SHP77 treated with DMSO at 0.1 percent for 48 hours (cell line): ENCODE results near the gene FASN.

Experiments
- DNase-seq: peaks from one replicate; lab custom pipeline; 2025; lab: John Stamatoyannopoulos, UW

Gene FASN

DNA sequence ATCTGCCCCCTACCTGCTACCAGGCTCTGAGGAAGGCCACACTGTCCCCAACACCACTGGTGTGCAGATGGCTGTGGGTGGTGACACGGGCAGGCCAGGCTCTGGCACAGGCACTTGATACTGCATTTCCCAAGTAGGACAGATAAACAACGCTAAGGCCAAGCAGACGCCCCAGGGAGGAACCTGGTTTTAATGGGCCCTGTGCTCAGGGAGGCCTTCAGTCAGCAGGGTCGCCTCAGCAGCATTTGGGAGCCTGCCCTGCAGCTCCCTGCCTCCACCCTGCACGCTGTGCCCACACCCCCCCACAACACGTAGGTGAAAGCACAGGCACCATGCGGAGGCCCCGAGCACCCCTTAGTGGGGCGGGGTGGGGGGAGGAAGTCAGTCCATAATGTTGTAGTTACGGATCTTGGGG is 3.3 kb upstream of the FASN start:
- no peak for DNase-seq

DNA sequence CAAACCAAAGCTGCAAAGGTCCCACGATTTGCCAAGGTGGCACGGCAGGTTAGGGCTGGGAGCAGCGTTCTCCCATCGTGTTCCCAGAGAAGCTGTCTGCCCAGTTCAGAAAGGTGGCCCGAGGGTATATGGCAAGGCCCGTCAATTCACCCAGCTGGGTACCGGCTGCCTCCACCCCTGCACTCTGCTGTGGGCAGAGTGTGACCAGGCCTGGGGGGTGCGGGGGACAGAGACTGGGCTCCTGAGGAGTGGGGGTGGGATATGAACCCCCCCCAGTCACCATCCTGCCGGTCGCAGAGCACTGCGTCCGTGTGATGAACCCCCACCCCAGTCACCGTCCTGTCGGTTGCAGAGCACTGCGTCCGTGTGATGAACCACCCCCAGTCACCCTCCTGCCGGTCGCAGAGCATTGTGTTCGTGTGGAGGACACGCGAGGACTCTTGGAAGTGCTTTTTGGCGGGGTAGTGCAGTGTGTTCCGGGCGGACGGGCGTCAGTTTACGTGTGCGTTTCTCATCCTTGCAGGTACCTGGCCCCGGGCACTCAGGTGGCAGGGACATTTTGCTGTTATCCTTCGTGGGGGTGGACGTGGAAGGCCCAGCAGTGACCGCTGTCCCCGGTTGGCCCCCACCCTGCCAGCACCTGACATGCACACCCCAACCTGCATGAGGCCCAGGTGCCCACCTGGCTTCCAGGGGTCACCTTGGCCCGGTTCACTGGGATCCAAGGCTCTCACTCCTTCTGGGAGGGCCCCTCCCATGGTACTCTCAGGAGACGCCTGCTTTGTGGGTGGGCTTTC is 2.7 kb upstream of the FASN start:
- no peak for DNase-seq

DNA sequence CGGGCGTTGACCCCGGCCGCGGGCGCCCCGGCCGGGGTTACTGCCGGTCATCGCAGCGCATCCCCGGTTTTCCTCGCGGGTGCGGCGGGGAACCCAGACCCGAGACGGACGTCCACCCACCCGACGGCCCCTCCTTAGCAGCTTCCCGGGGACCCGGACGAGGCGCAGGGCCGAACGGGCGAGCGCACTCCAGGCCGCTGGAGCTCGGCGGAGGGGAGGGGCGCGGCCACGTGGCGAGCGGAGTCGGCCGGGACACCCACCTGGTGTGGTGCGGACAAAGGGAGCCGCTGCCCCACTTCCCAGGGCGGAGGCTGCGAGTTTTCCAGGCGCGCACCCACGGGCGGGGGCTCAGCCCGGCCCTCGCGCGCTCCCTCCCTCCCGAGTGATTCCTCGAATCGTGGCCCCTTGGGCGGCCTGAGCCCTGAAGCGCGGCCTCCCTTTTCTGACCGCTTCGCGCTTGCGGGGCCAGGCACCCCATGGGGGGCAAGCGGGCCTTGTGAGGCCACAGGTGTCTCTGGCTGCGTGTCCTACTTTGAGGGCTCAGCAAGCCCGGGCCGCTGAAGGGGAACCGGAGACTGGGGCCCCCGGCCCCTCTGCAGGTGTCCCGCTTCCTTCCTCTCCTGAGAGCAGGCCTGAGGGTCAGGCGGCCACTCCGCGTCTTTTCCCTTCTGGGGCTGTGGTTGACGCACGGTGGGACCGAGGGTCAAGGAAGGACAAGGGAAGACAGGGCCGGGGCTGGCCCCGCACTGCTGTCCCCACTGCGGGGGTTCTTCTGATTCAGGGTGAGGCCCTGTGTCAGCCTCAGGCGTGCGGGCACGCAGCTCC is 1.1 kb upstream of the FASN start:
- DNase-seq = no peak

DNA sequence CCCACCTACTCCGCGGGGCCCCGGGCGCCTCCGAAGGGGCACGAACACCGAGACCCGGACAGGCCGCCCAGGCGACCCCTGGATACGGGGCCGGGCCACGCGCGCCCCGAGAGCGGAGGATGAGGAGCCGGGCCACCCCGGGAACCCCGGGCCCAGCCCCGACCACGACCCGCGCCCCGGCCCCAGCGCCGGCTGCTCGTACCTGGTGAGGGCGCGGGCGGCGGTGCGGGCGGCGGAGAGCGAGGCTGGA is 192 bp downstream of the FASN start:
- no peak for DNase-seq

DNA sequence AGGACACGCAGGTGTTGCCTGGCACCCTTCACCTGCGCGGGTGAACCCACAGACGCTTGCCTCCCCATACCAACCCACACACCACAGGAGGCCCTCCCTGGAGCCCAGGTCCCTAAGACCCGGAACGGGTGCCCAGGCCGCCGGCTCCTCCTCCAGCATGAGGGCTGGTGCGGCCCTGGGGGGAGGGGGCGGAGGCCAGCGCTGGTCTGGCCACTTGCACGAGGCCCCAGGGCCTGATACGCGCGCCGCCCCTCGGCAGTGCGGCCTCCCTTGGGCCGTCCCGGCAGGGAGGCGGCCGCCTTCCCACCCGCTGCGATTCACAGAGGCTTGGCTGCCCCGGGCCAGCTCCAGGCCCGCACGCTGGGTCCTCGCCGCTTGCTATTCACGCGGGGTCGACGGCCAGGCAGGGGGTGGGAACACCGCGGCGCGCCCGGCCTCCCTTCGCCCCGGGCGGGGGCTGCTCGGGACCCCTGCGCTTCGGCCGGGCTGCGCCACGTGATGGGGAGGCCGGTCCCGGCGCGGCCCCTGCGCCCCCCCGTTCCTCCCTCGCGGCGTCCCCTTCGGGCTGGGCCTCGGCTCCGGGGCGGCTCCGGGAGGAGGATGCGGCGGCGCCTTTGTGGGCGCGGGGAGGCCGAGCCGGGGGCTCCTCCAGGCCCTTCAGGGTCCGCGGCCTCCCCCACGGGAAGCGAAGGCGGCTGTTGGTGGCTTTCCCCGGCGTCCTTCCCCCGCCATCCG is 685 bp downstream of the FASN start:
- DNase-seq = no peak

DNA sequence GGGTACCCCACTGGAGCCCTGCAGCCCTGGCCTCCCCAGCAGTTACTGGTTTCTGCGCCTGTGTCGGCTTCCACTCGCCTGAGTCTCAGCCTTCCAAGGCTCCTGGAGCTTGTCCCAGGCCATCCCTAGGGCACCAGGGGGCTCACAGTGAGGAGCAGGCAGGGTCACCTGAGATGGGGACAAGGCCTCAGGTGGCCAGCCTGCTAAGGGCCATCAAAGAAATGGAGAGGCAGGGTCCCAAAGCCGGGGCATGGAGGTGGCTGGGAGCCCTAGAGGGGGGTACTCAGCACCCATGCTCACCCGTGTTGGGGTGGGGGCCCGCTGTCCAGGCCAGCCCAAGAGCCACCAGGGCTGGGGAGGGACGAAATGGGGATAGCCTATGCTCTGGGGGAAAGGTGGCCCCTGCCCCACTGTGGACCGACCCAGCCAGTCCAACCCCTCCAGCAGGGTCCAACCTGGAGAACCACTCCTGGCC is 1.3 kb downstream of the FASN start:
- DNase-seq = no peak

DNA sequence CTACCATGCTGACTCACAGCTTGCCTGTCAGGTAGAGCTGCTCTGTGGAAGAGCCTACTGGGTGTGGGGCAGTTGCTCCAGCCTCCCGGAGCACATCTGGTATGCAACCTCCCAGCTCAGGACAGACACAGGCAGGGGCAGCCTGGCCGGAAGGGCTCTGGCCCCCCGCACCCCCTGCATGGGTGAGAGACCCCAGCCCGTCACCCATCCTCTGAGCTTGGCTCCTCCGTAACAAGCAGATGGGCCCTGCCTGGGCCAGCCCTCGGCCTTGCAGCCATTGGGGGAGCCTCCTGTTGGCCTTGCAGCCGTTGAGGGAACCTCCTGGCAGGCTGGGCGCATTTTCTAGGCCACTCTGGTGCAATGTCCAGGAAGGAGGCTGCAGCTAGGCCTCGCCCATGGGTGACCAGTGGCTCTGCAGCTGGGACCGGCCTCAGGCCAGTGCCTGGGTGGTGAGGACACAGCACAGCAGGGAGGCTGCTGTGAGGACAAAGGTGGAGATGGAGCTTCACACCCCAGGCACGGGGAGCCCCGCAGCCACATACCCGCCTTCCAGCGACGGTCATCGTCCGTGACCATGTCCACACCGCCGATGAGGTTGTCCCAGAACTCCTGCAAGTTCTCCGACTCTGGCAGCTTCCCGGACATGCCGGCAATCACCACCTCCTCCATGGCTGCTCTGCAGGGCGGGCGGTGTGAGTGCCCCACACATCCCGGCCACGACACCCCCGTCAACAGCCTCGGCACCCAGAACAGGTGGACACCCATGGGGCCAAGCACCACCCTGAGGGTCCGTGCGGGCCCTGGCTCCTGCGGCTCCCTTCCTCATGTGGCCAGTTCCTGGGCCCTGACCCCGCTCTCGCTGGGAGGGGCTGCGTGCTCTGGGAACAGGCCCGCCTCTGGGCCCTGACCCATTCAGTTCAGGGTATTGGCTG is 2.0 kb downstream of the FASN start:
- DNase-seq = no peak

DNA sequence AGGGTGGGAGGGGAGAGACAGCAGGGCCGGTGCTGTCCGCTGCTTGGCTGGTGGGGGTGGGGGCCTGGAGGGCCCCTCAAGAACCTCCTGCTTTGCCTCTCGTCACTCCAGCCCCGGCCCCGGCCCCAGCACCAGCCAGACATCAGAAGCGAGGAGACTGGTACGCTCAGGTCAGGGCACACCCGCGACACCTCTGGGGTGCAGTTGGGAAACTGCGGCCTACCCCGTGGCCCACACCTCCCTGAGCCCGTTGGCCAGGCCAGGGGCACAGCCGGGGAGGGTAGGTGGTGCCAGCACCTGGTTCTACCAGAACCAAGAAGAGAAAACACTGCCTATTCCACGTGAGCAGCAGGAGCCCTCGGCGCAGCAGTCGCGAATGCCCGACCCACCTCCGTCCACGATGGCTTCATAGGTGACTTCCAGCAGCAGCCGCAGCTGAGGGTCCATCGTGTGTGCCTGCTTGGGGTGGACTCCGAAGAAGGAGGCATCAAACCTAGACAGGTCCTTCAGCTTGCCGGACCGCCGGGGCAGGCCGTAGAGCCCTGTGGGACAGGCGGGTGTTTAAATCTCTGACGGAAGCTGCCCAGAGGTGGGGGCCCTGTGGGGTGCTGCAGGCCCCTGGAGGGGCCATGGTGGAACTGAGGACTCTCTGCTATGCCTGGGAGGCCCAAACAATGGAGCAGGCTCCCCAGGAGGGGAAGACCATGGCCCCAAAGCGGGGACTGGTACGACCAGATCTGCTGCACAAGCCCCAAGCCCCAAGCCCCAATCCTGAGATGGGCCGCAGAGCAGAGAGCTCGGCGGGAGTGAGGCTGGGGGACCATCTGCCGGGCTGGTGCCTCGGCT is 2.9 kb downstream of the FASN start:
- no peak for DNase-seq

DNA sequence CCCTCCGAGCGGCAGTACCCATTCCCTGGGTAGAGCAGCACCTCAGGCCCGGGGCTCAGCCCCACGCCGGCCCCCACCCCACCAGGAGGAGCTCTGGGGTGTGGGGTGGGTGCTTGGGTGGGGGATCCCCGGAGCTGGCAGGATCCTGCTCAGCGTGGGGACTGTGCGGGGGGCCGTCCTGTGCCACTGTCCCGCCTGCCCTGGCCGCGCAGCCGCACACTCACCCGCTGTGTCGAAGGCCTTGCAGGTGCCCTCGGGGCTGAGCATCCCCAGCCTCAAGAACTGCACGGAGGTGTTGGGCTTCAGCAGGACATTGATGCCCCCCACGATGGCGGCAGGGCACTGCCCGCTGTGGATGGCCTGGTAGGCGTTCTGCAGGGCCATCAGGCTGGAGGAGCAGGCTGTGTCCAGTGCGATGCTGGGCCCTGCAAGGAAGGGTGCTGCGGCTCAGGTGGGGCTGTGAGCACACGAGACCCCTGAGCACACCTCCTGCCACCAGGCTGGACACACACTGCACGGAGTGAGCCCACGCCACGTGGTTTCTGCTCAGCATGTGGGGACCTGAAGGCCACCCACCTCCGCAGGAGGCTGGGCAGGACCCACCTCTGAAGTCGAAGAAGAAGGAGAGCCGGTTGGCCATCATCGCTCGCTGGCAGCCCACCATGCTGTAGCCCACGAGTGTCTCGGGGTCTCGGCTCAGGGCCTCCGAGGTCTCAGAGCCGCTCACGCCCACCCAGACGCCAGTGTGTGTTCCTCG is 4.9 kb downstream of the FASN start:
- DNase-seq = no peak

DNA sequence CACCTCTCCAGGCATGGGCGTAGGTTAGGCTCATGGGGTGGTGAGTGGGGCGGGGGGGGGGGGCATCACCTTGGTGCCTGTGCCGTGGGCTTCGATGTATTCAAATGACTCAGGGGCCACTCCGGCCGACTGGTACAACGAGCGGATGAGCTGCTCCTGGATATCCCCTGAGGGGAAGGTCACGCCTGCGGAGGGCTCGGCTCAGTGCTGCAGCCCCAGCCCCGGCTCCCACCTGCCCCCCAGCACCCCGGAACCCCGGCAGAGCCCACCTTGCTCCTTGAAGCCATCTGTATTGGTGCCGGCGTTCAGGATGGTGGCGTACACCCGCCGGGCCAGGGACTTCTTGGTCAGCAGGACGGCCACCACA is 5.4 kb downstream of the FASN start:
- no peak for DNase-seq

DNA sequence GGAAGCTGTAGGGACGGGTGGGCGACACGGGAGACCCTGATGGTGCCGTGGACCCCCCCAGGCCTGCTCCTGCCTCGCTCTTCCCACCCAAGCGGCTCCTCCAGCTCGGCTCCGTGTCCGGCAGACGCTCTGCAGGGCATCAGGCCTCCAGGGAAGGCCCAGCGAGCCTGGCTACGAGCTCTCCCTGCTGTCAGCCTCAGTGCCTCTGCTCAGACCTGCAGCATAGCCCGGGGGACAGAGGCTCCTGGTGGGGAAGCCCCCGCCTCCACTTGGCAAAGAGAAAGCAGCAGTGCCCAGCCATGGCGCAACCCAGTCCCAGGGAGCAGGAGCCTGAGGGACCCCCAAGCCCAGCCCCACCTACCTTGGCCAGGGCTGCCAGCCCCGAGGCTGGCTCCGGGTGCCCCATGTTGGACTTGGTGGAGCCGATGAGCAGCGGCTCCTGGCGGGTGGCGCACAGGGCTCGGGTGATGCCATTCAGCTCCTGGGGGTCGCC is 5.9 kb downstream of the FASN start:
- no peak for DNase-seq

DNA sequence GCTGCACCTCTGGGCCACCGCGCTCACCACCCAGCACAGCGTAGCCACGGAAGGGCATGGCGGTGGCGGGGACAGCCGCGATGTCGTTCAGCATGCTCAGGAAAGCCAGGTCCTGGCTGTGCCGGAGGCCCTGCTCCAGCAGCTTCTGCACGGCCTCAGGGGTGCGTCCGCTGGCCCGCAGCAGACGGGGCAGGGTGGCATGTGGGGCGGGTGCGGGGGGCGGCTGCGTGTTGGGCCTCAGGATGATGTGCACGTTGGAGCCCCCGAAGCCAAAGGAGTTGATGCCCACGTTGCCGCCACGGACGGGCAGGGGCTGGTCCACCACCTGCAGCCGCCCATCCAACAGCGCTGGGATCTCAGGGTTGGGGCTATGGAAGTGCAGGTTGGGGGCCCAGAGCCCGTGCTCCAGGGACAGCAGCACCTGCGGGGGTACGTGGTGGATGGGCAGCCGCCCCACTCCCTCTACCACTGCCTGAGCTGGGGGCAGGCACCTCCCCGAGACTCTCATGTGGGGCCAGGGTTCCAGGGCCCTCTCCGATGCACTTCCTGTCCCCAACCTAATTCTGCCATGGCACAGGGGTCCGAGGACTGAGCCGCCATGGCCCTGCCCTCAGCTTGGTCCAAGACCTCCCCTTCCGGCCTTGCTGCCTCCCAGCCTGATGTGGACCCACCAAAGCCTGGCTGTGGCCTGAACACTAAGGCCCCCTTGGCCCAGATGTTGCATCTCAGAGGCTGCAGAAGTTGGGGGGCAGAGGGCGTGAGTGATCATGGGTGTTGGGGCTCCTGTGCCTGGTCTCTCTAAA is 6.6 kb downstream of the FASN start:
- no peak for DNase-seq

DNA sequence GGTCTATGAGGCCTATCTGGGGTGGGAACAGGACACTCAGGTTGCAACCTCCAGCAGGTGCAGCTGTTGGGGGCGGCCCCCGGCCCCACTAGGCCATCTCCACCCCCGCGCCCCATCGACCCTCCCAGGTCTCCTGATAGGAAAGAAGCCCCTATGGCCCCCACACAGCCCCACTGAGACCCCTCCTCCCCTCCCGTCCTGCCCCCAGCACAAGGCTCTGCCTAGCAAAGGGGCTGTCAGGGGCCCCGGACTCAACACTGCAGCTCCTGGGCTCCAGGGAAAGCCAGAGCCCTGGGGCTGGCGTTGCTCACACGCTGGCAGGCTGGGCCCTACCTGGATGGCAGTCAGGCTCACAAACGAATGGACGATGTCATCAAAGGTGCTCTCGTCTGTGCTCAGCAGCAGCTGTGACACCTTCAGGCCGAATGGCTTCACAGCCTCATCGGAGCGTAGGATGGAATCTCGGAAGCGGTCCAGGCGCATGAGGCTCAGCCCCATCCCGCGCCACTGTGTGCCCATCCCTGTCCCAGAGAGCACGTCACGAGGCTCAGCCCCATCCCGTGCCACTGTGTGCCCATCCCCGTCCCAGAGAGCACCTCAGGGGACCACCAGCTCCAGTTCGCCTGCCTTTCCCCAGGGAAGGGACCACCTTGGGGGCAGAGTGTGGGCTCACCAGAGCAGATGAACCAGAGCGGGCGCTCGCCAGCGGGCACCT is 7.3 kb downstream of the FASN start:
- DNase-seq = no peak

DNA sequence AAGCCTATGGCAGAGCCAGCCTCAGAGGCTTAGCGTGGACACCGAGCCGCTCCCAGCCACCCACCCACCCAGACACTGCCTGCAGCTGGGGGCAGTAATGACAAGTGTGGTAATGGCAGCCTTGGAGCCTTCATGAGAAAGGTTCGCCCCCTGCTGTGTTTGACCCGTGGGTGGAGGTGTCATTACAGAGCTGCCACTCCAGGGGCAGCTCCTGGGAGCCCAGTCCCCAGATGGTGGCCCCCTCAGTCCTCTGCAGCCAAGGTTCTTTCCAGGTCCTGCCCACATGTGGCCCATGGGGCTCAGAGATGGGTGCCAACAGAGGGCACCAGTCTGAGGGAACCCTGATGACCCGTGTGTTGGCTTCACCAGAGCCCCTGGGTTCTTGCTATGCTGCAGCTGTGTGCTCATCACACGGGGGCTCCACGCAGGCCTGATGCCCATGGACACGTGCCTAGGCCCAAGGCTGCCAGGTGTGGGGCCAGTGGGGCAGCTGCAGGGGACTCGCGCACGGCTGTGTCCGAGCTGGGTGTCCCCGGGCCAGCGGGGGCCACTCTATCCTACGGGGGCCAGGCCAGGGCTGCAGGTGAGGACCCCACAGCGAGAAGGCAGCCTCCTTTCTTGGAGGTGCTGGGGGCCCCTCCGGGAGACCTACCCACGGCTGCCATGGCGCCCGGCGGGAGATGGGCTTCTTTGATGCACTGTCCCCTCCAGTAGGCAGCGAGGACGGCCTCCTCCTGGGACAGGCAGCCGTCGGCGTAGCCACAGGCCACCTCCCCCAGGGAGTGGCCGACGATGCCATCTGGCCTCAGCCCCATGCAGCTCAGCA is 8.1 kb downstream of the FASN start:
- DNase-seq = no peak

DNA sequence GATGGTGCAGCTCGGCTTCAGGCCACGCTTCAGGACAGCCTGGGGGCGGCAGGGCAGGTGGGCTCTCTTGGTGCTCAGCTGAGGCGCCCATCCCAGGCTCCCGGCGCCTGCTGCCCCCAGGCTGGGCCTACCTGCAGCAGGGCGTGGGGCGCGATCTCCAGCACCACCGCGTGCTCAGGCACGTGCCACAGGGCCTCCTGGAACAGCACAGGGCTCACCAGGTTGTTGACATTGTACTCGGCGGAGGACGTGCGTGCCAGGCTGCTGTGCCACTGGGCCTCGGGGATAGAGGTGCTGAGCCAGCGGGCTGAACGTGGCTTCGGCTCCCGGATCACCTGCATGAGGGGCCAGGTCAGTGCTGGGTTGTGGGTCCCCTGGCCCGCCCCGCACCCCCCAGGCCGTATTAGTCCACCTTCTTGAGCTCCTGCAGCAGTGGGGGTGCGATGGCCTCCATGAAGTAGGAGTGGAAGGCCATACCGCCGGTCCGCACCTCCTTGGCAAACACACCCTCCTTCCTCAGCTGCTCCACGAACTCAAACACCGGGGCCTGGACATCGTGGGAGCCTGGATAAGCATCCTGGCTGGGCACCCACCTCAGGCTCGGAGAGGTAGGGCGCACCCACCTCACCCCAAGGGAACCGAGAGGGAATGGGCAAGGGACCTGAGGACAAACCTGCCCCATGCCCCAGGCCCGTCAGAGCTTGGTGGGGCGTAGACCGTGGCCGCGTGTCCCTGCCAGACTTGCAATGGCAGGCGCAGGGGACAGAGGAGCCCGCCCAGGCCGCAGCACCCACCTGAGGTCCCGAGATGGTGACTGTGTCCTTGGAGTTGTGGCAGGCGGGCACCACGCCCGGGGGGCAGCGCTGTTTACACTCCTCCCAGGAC is 9.0 kb downstream of the FASN start:
- no peak for DNase-seq
